Activated T-helper 2 cell treated with anti-CD3 and anti-CD28 coated beads, Interferon-gamma antibody, Interleukin-2, Interleukin-4, amounts not matched to agents 10 μg/mL and 5 μg/mL and 100 μg/mL, durations not matched to agents 14 hours and 24 hours and 36 hours (primary cell): ENCODE results near the gene IKZF4. TPM values are rescaled to one million over a fixed set of nuclear protein-coding genes. Genes with fewer than 3 reads are reported as not detected.

Experiments
- DNase-seq: peaks from one replicate; pipeline ENCODE4 v3.0.0; 2021; ENCODE audit warnings: low spot score
- H3K27ac Mint-ChIP-seq: one replicate; pipeline ENCODE4 v1.8.0; 2021; ENCODE audit warnings: mixed read lengths
- H3K27me3 Mint-ChIP-seq: one replicate; pipeline ENCODE4 v1.8.0; 2021; ENCODE audit warnings: low read depth, mixed read lengths
- H3K36me3 Mint-ChIP-seq: one replicate; pipeline ENCODE4 v1.8.0; 2021; ENCODE audit warnings: low read depth, mixed read lengths
- H3K4me1 Mint-ChIP-seq: one replicate; pipeline ENCODE4 v1.8.0; 2021; ENCODE audit warnings: low read depth, mixed read lengths
- H3K4me3 Mint-ChIP-seq: one replicate; pipeline ENCODE4 v1.8.0; 2021; ENCODE audit warnings: low read depth, mild to moderate bottlenecking, moderate library complexity, mixed read lengths
- H3K9me3 Mint-ChIP-seq: one replicate; pipeline ENCODE4 v1.8.0; 2021; ENCODE audit warnings: mixed read lengths
- intact Hi-C: fragments of 100-400 bp; cut with micrococcal nuclease; formaldehyde crosslinking; loops from one replicate; pipeline ENCODE4 v1.15.1; 2023
- total RNA-seq: library from RNA; stranded (reverse); gene quantifications from 2 replicates; pipeline ENCODE4 v1.2.3, GENCODE V29; 2022

IKZF4 gene
- total RNA-seq, 1 donor from 2014 or later = 35.5 TPM

DNA sequence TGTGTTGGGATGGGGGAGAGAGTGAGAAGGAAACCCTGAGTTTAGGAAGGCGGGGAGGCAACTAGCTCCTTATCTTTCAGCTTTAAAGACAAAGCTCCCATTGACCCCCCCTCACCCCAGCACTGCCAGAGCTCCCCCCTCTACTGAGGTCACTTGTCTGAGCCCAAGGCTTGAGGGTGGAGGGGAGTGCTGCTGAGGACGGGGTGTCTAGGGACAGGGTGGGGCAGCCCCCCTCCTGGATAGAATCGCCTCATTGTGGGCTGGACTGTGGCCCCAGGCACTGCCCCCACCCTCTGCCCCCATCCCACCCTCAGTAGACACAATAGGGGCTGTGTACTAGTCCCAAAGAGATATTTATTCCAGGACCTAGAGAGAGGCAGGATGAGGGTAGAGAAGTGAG is 62.1 kb downstream of the IKZF4 start:
- Mint-ChIP-seq H3K36me3 (no peaks in the 10 kb centered on the region), H3K27ac (no peak overlapping the region), H3K9me3 (no peaks in the 10 kb centered on the region), H3K4me1 (peaks cover 4% of the 10 kb centered on the region), H3K27me3 (peaks cover 34% of the 10 kb centered on the region), H3K4me3 (no peak overlapping the region)
- intact Hi-C loops = no loop called here
- no peak for DNase-seq

GRCh38 chr12:56084958-56085543 is 64.2 kb downstream of the IKZF4 start:
- peaks cover 28% of the 10 kb centered on the region for H3K27me3 Mint-ChIP-seq
- no peaks in the 10 kb centered on the region for H3K9me3 Mint-ChIP-seq
- DNase-seq = no peak
- H3K27ac Mint-ChIP-seq = no peak overlapping the region
- no peaks in the 10 kb centered on the region for H3K36me3 Mint-ChIP-seq
- intact Hi-C loops = no loop called here
- no peak overlapping the region for H3K4me3 Mint-ChIP-seq
- peaks cover 1% of the 10 kb centered on the region for H3K4me1 Mint-ChIP-seq

- H3K27me3 Mint-ChIP-seq = peaks cover 25% of the 10 kb centered on the region
- no peak overlapping the region for H3K4me3 Mint-ChIP-seq
- H3K27ac Mint-ChIP-seq = no peak overlapping the region
- DNase-seq = no peak
- H3K36me3 Mint-ChIP-seq = no peaks in the 10 kb centered on the region
- H3K4me1 Mint-ChIP-seq = peaks cover 1% of the 10 kb centered on the region
- H3K9me3 Mint-ChIP-seq = no peaks in the 10 kb centered on the region
- intact Hi-C loops = no loop called here
These were observed 65.3 kb downstream of the IKZF4 start for GRCh38 chr12:56086096-56086495.

- no peaks in the 10 kb centered on the region for H3K9me3 Mint-ChIP-seq
- H3K27me3 Mint-ChIP-seq = peaks cover 21% of the 10 kb centered on the region
- no peaks in the 10 kb centered on the region for H3K36me3 Mint-ChIP-seq
- intact Hi-C loops = no loop called here
- no peak overlapping the region for H3K27ac Mint-ChIP-seq
- peaks cover 1% of the 10 kb centered on the region for H3K4me1 Mint-ChIP-seq
- H3K4me3 Mint-ChIP-seq = no peak overlapping the region
- no peak for DNase-seq
These were observed 65.8 kb downstream of the IKZF4 start for GRCh38 chr12:56086608-56087007.

DNA sequence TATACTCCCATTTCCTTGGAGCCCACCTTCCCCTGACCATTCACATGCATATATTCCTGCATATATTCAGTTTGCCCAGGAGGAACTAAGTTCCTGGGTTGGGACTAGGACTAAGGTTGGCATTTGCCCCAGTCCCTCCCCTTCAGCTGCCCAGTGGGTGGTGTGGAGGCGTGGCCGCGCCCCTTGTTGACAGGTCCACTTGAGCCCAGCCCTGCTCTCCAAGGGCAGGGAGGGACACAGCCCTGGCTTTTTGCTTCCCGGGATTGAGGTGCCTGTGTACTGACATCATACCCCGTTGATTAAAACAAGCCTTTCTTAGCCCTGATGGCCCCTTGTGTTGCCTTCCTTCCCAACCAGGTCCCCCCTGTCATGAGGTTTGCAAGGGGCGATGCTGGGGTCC is 66.4 kb downstream of the IKZF4 start:
- H3K27ac Mint-ChIP-seq = no peak overlapping the region
- DNase-seq = no peak
- peaks cover 17% of the 10 kb centered on the region for H3K27me3 Mint-ChIP-seq
- H3K9me3 Mint-ChIP-seq = no peaks in the 10 kb centered on the region
- H3K4me3 Mint-ChIP-seq = no peak overlapping the region
- peaks cover 1% of the 10 kb centered on the region for H3K4me1 Mint-ChIP-seq
- no peaks in the 10 kb centered on the region for H3K36me3 Mint-ChIP-seq
- intact Hi-C loops = no loop called here

Other genes starting within 250 kb of the IKZF4 start
- gene SARNP, start 203.3 kb upstream of the IKZF4 start, total RNA-seq = 78.3 and 82.2 TPM in 2 replicates
- gene ORMDL2, start 203.0 kb upstream of the IKZF4 start, total RNA-seq = 58.6 and 59.2 TPM in 2 replicates
- 34.8 and 35.2 TPM in 2 replicates for gene DNAJC14, start 191.5 kb upstream of the IKZF4 start, total RNA-seq
- gene MMP19, start 178.1 kb upstream of the IKZF4 start, total RNA-seq = not detected in 2 replicates
- gene PYM1, start 93.1 kb upstream of the IKZF4 start, total RNA-seq = 37.5 and 43.4 TPM in 2 replicates
- 218 and 242 TPM in 2 replicates for gene DGKA, start 89.9 kb upstream of the IKZF4 start, total RNA-seq
- gene PMEL, start 55.0 kb upstream of the IKZF4 start, total RNA-seq = 0.32 and 0.37 TPM in 2 replicates
- gene CDK2, start 54.2 kb upstream of the IKZF4 start, total RNA-seq = 116 and 121 TPM in 2 replicates
- 47.9 and 51.0 TPM in 2 replicates for gene RAB5B, start 47.0 kb upstream of the IKZF4 start, total RNA-seq
- 19.9 and 21.2 TPM in 2 replicates for gene SUOX, start 23.8 kb upstream of the IKZF4 start, total RNA-seq
- 43.9 and 45.2 TPM in 2 replicates for gene RPS26, start 20.9 kb downstream of the IKZF4 start, total RNA-seq
- 0.11 and 0.71 TPM in 2 replicates for gene ERBB3, start 59.1 kb downstream of the IKZF4 start, total RNA-seq
- gene PA2G4, start 83.5 kb downstream of the IKZF4 start, total RNA-seq = 356 and 364 TPM in 2 replicates
- 3,925 and 4,057 TPM in 2 replicates for gene RPL41, start 95.6 kb downstream of the IKZF4 start, total RNA-seq
- 7.7 and 9.2 TPM in 2 replicates for gene ZC3H10, start 97.2 kb downstream of the IKZF4 start, total RNA-seq
- gene ESYT1, start 107.2 kb downstream of the IKZF4 start, total RNA-seq = 154 TPM in 2 replicates
- 89.7 and 94.3 TPM in 2 replicates for gene MYL6B, start 131.5 kb downstream of the IKZF4 start, total RNA-seq
- 1,051 and 1,067 TPM in 2 replicates for gene MYL6, start 137.3 kb downstream of the IKZF4 start, total RNA-seq
- 131 and 136 TPM in 2 replicates for gene SMARCC2, start 168.4 kb downstream of the IKZF4 start, total RNA-seq
- 38.5 TPM in 2 replicates for gene RNF41, start 200.9 kb downstream of the IKZF4 start, total RNA-seq
- gene NABP2, start 203.3 kb downstream of the IKZF4 start, total RNA-seq = 77.3 and 86.8 TPM in 2 replicates
- gene SLC39A5, start 209.0 kb downstream of the IKZF4 start, total RNA-seq = 0.39 and 1.4 TPM in 2 replicates
- 66.0 and 78.0 TPM in 2 replicates for gene ANKRD52, start 237.3 kb downstream of the IKZF4 start, total RNA-seq
- 15.9 and 17.0 TPM in 2 replicates for gene COQ10A, start 245.9 kb downstream of the IKZF4 start, total RNA-seq